Measurements from ENCODE around the gene RNF31.
A peak's percentile ranks its signal among the peaks of the same experiment; 100 is the strongest.
"Not testable (repeated sequence)": the region's sequence is repeated elsewhere in the genome, so short reads cannot be mapped to it uniquely, and the experiment has no call there.

RNF31 gene

GRCh38 chr14:24146978-24147760 lies at the start of gene RNF31:
RNF31 (plus strand) TSS chr14:24147498; CDS start chr14:24147699, 201 bp downstream.
- DNase-seq (ENCODE audit: low spot score), result peak; percentile 99

GRCh38 chr14:24098229-24098926 lies 48.9 kb upstream of the RNF31 start:
- no peak for DNase-seq (ENCODE audit: low spot score)

- no peak for DNase-seq (ENCODE audit: low spot score)
These were observed 48.1 kb upstream of the RNF31 start for GRCh38 chr14:24098927-24099813.

- DNase-seq (ENCODE audit: low spot score), result no peak
These were observed 46.9 kb upstream of the RNF31 start for GRCh38 chr14:24100197-24100981.

- DNase-seq (ENCODE audit: low spot score), result no peak
These were observed 46.3 kb upstream of the RNF31 start for GRCh38 chr14:24100982-24101494.

GRCh38 chr14:24102357-24103048 lies 44.8 kb upstream of the RNF31 start:
- no peak for DNase-seq (ENCODE audit: low spot score)

- no peak for DNase-seq (ENCODE audit: low spot score)
These were observed 43.8 kb upstream of the RNF31 start for GRCh38 chr14:24103451-24103850.

- not testable (repeated sequence) for DNase-seq (ENCODE audit: low spot score)
These were observed 41.6 kb upstream of the RNF31 start for GRCh38 chr14:24105609-24106239.

GRCh38 chr14:24106672-24107271 lies 40.5 kb upstream of the RNF31 start:
- DNase-seq (ENCODE audit: low spot score), result no peak

- DNase-seq (ENCODE audit: low spot score), result no peak
These were observed 38.9 kb upstream of the RNF31 start for GRCh38 chr14:24108336-24108874.

GRCh38 chr14:24110060-24110459 lies 37.2 kb upstream of the RNF31 start:
- peak; percentile 20 for DNase-seq (ENCODE audit: low spot score)

GRCh38 chr14:24110523-24110922 lies 36.8 kb upstream of the RNF31 start:
- DNase-seq (ENCODE audit: low spot score), result no peak

- no peak for DNase-seq (ENCODE audit: low spot score)
These were observed 33.9 kb upstream of the RNF31 start for GRCh38 chr14:24113379-24113800.

- peak; percentile 86 for DNase-seq (ENCODE audit: low spot score)
These were observed 33.3 kb upstream of the RNF31 start for GRCh38 chr14:24113801-24114531.

- peak; percentile 98 for DNase-seq (ENCODE audit: low spot score)
These were observed 32.5 kb upstream of the RNF31 start, which contains the start of the genes DCAF11 and NRL for GRCh38 chr14:24114532-24115421. DCAF11 (plus strand) TSS chr14:24114777; CDS start chr14:24115595, 818 bp downstream. NRL (minus strand) TSS chr14:24114949; CDS start chr14:24082848, 32,101 bp downstream.

GRCh38 chr14:24115422-24116127 lies 31.7 kb upstream of the RNF31 start:
- DNase-seq (ENCODE audit: low spot score), result no peak

Data from LoVo (cell line).